ENCODE results near the gene DPP6. TPM values are rescaled to one million over a fixed set of nuclear protein-coding genes. Genes with fewer than 3 reads are reported as not detected.
A peak's percentile ranks its signal among the peaks of the same experiment; 100 is the strongest.
"Not testable (repeated sequence)": the region's sequence is repeated elsewhere in the genome, so short reads cannot be mapped to it uniquely, and the experiment has no call there.

The DPP6 gene
- polyA plus RNA-seq, 1 of the 3 experiments (the other 2 are of a cell fraction), result not detected

GRCh38 chr7:154027805-154028204, 24.4 kb upstream of the DPP6 start:
- H3K36me3 ChIP-seq (replicated peaks in 1 of 2; ENCODE audit: control insufficient read depth in 1 of 2, insufficient read depth in 2 of 2, low read length in 1 of 2); H3K79me2 ChIP-seq (ENCODE audit: insufficient read depth); POLR2A ChIA-PET; H2AFZ ChIP-seq (ENCODE audit: low read depth); H3K4me1 ChIP-seq (ENCODE audit: control insufficient read depth in 1 of 2, insufficient read depth in 2 of 2, low read depth in 1 of 2, low read length in 1 of 2); DNase-seq; H3F3A ChIP-seq (replicated peaks; ENCODE audit: insufficient read depth); H3K4me3 ChIP-seq (ENCODE audit: low read depth in 2 of 2, low read length in 1 of 2); H4K20me1 ChIP-seq (ENCODE audit: insufficient read depth); H3K27ac ChIP-seq (ENCODE audit: low read depth in 2 of 2, low read length in 1 of 2); H3K9me2 ChIP-seq; H3K9ac ChIP-seq; H3K9me3 ChIP-seq; H3K27me3 ChIP-seq (ENCODE audit: insufficient read depth); H3K4me2 ChIP-seq; CTCF ChIA-PET: not testable (repeated sequence)
- 60% methylated on average over 8 of the region's 8 CpGs for WGBS (ENCODE audit: low lambda C conversion rate)

GRCh38 chr7:154030476-154031080, 21.6 kb upstream of the DPP6 start:
- 13% methylated on average over 11 of the region's 11 CpGs for WGBS (ENCODE audit: low lambda C conversion rate)
- H3K9ac ChIP-seq; H3K79me2 ChIP-seq (ENCODE audit: insufficient read depth); H3K36me3 ChIP-seq (replicated peaks in 1 of 2; ENCODE audit: control insufficient read depth in 1 of 2, insufficient read depth in 2 of 2, low read length in 1 of 2); H3K9me3 ChIP-seq; H3K27me3 ChIP-seq (ENCODE audit: insufficient read depth); H3F3A ChIP-seq (replicated peaks; ENCODE audit: insufficient read depth); H2AFZ ChIP-seq (ENCODE audit: low read depth); H3K9me2 ChIP-seq; DNase-seq; H3K4me2 ChIP-seq; H3K27ac ChIP-seq (ENCODE audit: low read depth in 2 of 2, low read length in 1 of 2); POLR2A ChIA-PET; H3K4me1 ChIP-seq (ENCODE audit: control insufficient read depth in 1 of 2, insufficient read depth in 2 of 2, low read depth in 1 of 2, low read length in 1 of 2); H4K20me1 ChIP-seq (ENCODE audit: insufficient read depth); CTCF ChIA-PET; H3K4me3 ChIP-seq (ENCODE audit: low read depth in 2 of 2, low read length in 1 of 2): not testable (repeated sequence)

GRCh38 chr7:154039466-154040165, 12.6 kb upstream of the DPP6 start:
- H3F3A ChIP-seq (replicated peaks; ENCODE audit: insufficient read depth); H3K27ac ChIP-seq (ENCODE audit: low read depth in 2 of 2, low read length in 1 of 2); H3K79me2 ChIP-seq (ENCODE audit: insufficient read depth); H3K9me3 ChIP-seq; H3K4me1 ChIP-seq (ENCODE audit: control insufficient read depth in 1 of 2, insufficient read depth in 2 of 2, low read depth in 1 of 2, low read length in 1 of 2); POLR2A ChIA-PET; H4K20me1 ChIP-seq (ENCODE audit: insufficient read depth); DNase-seq; CTCF ChIA-PET; H3K36me3 ChIP-seq (replicated peaks in 1 of 2; ENCODE audit: control insufficient read depth in 1 of 2, insufficient read depth in 2 of 2, low read length in 1 of 2); H3K4me2 ChIP-seq; H3K4me3 ChIP-seq (ENCODE audit: low read depth in 2 of 2, low read length in 1 of 2); H3K27me3 ChIP-seq (ENCODE audit: insufficient read depth); H2AFZ ChIP-seq (ENCODE audit: low read depth); H3K9ac ChIP-seq; H3K9me2 ChIP-seq: not testable (repeated sequence)
- 2% methylated on average over 8 of the region's 13 CpGs for WGBS (ENCODE audit: low lambda C conversion rate)

GRCh38 chr7:154050394-154050793, 1.8 kb upstream of the DPP6 start:
- not testable (repeated sequence) for H3K4me2 ChIP-seq
- WGBS (ENCODE audit: low lambda C conversion rate), result 73% methylated on average over 5 of the region's 5 CpGs

GRCh38 chr7:154051006-154051642, 1.1 kb upstream of the DPP6 start:
- CTCF ChIA-PET; POLR2A ChIA-PET; H3K79me2 ChIP-seq (ENCODE audit: insufficient read depth); H3K4me2 ChIP-seq; H3K9me2 ChIP-seq; H3K9me3 ChIP-seq; H4K20me1 ChIP-seq (ENCODE audit: insufficient read depth); H3F3A ChIP-seq (replicated peaks; ENCODE audit: insufficient read depth); H3K9ac ChIP-seq; H3K4me3 ChIP-seq (ENCODE audit: low read depth in 2 of 2, low read length in 1 of 2); H3K36me3 ChIP-seq (replicated peaks in 1 of 2; ENCODE audit: control insufficient read depth in 1 of 2, insufficient read depth in 2 of 2, low read length in 1 of 2); H3K27me3 ChIP-seq (ENCODE audit: insufficient read depth); H3K27ac ChIP-seq (ENCODE audit: low read depth in 2 of 2, low read length in 1 of 2); H2AFZ ChIP-seq (ENCODE audit: low read depth); H3K4me1 ChIP-seq (ENCODE audit: control insufficient read depth in 1 of 2, insufficient read depth in 2 of 2, low read depth in 1 of 2, low read length in 1 of 2): not testable (repeated sequence)
- DNase-seq, result peak; percentile 54
- WGBS (ENCODE audit: low lambda C conversion rate), result 30% methylated on average over 14 of the region's 42 CpGs

More at GRCh38 chr7:154050394-154050793, 1.8 kb upstream of the DPP6 start:
- H3K27me3 ChIP-seq (ENCODE audit: insufficient read depth); H3K9ac ChIP-seq; H3K9me3 ChIP-seq; H4K20me1 ChIP-seq (ENCODE audit: insufficient read depth); DNase-seq; CTCF ChIA-PET; H3F3A ChIP-seq (replicated peaks; ENCODE audit: insufficient read depth); H3K36me3 ChIP-seq (replicated peaks in 1 of 2; ENCODE audit: control insufficient read depth in 1 of 2, insufficient read depth in 2 of 2, low read length in 1 of 2); H3K27ac ChIP-seq (ENCODE audit: low read depth in 2 of 2, low read length in 1 of 2); H3K9me2 ChIP-seq; POLR2A ChIA-PET; H3K79me2 ChIP-seq (ENCODE audit: insufficient read depth); H3K4me1 ChIP-seq (ENCODE audit: control insufficient read depth in 1 of 2, insufficient read depth in 2 of 2, low read depth in 1 of 2, low read length in 1 of 2); H2AFZ ChIP-seq (ENCODE audit: low read depth); H3K4me3 ChIP-seq (ENCODE audit: low read depth in 2 of 2, low read length in 1 of 2): not testable (repeated sequence)

- H3K4me3 ChIP-seq (ENCODE audit: low read depth in 2 of 2, low read length in 1 of 2); POLR2A ChIA-PET; H3K4me1 ChIP-seq (ENCODE audit: control insufficient read depth in 1 of 2, insufficient read depth in 2 of 2, low read depth in 1 of 2, low read length in 1 of 2); H3F3A ChIP-seq (replicated peaks; ENCODE audit: insufficient read depth); H3K9me2 ChIP-seq; H3K4me2 ChIP-seq; H4K20me1 ChIP-seq (ENCODE audit: insufficient read depth); H3K36me3 ChIP-seq (replicated peaks in 1 of 2; ENCODE audit: control insufficient read depth in 1 of 2, insufficient read depth in 2 of 2, low read length in 1 of 2); H3K9ac ChIP-seq; H3K27me3 ChIP-seq (ENCODE audit: insufficient read depth); H3K9me3 ChIP-seq; H3K79me2 ChIP-seq (ENCODE audit: insufficient read depth); H3K27ac ChIP-seq (ENCODE audit: low read depth in 2 of 2, low read length in 1 of 2); H2AFZ ChIP-seq (ENCODE audit: low read depth): not testable (repeated sequence)
- WGBS (ENCODE audit: low lambda C conversion rate), result 32% methylated on average over 70 of the region's 83 CpGs
- peak; percentile 65 for DNase-seq
- CTCF ChIA-PET, result interaction anchor here (0.6 to 1.4 kb wide), 2 partner anchors 141 to 451 kb away, joined by 3 read pairs; no protein-coding TSS in a partner anchor
Measured at GRCh38 chr7:154052530-154053252, 493 bp downstream of the DPP6 start.
